WTC11 (cell line): ENCODE data around the gene IFNG.

ENCODE experiments used
- TF ChIP-seq, protein P1 (sequence below): sonication (generic); formaldehyde crosslinking; conservative IDR thresholded peaks from 2 replicates; pipeline ENCODE4 v1.8.1; 2022; ENCODE audit warnings: mild to moderate bottlenecking, missing genetic modification reagents
- TF ChIP-seq, protein P2 (sequence below): fragments of 200-600 bp; IDR thresholded peaks from 2 replicates; pipeline ENCODE4 v1.8.0; 2022; ENCODE audit warnings: antibody characterized with exemption
- TF ChIP-seq, protein P3 (sequence below): sonication (generic); formaldehyde crosslinking; IDR thresholded peaks from 2 replicates; pipeline ENCODE4 v1.8.1; 2022; ENCODE audit warnings: low read depth, missing genetic modification reagents, borderline replicate concordance

DNA sequence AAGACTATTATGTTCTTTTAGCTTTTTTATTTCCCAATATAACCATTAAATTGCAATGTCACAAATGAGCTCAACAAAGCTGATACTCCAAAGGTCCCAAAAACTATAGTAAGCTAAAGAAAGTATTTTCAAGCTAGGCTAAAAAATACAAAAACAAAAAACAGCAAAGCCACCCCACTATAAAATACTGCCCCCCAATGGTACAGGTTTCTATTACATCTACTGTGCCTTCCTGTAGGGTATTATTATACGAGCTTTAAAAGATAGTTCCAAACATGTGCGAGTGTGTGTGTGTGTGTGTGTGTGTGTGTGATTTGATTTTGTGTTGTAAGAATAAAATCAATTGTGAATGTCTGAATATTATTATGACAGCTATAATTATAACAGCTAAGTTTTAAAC, 1.1 kb downstream of the IFNG start:
- TF ChIP-seq, protein P1, sequence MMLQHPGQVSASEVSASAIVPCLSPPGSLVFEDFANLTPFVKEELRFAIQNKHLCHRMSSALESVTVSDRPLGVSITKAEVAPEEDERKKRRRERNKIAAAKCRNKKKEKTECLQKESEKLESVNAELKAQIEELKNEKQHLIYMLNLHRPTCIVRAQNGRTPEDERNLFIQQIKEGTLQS (CRISPR knock-in tag), result no peak
- TF ChIP-seq, protein P2, sequence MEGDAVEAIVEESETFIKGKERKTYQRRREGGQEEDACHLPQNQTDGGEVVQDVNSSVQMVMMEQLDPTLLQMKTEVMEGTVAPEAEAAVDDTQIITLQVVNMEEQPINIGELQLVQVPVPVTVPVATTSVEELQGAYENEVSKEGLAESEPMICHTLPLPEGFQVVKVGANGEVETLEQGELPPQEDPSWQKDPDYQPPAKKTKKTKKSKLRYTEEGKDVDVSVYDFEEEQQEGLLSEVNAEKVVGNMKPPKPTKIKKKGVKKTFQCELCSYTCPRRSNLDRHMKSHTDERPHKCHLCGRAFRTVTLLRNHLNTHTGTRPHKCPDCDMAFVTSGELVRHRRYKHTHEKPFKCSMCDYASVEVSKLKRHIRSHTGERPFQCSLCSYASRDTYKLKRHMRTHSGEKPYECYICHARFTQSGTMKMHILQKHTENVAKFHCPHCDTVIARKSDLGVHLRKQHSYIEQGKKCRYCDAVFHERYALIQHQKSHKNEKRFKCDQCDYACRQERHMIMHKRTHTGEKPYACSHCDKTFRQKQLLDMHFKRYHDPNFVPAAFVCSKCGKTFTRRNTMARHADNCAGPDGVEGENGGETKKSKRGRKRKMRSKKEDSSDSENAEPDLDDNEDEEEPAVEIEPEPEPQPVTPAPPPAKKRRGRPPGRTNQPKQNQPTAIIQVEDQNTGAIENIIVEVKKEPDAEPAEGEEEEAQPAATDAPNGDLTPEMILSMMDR, result peak; percentile 54; the same call in 1 of the 2 replicates
- TF ChIP-seq, protein P3, sequence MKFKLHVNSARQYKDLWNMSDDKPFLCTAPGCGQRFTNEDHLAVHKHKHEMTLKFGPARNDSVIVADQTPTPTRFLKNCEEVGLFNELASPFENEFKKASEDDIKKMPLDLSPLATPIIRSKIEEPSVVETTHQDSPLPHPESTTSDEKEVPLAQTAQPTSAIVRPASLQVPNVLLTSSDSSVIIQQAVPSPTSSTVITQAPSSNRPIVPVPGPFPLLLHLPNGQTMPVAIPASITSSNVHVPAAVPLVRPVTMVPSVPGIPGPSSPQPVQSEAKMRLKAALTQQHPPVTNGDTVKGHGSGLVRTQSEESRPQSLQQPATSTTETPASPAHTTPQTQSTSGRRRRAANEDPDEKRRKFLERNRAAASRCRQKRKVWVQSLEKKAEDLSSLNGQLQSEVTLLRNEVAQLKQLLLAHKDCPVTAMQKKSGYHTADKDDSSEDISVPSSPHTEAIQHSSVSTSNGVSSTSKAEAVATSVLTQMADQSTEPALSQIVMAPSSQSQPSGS (CRISPR knock-in tag), result no peak
